ENCODE data around the gene HDAC3.
A peak's percentile ranks its signal among the peaks of the same experiment; 100 is the strongest.

The HDAC3 gene

DNA sequence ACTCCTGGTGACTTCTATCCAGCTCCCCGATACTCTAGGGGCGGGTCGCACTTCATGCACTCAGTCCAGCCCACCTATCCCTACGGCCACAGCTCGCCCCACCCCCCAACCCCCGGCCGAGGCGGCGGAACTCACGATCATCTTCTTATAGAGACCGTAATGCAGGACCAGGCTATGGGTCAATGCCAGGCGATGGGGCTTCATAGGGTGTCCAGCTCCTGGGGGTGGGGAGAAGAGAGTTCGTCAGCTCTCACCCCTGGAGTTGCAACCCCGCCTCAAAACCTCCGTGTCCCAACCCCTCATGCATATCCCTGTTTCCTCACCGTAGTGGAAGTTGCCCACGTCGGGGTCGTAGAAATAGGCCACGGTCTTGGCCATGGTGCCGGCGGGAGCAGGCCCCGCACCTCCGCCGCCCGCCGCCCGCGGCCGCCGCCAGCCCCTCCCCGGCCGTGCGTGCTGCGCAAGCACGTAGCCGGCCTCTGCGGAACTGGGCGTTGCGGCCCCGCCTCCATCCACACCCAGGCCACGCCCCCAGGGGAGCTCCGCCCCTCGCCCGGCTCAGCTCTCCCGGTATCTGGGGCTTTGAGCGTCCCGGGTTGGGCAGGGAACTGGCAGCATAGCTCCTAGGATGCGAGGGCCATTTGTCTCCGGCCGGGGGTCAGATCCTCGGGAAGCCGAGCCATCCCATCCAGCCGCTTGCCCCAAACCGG lies at the start of gene HDAC3, which contains the start of gene RELL2:
TSS of gene HDAC3 (minus strand) at position 437 of the 710 bp plus-strand sequence. CDS start at position 378, 59 bp downstream.
TSS of gene RELL2 (plus strand) at position 585 of the 710 bp plus-strand sequence. CDS start 1,229 bp downstream, outside the sequence.
- peak; percentile 84 for DNase-seq (ENCODE audit: insufficient read length, low spot score)
- FAIRE-seq, result peak; percentile 79

DNA sequence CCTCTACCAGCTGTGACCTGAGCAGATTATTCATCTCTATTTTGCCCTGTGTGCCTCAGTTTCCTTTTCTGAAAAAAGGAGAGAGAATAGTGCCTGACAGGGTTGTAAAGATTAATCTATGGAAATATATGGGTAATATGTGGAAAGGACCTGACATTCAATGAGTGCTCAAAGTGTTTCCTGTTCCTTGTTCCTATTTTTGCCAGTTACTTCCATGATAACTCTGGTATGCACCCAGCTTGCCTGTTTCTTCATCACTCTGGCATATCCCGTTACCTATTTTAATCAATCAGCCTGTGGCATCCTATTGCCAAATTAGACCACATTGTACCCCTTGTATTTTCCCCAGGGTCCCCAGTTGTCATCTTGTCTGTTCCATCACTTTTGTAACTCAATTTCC lies 48.9 kb upstream of the HDAC3 start:
- DNase-seq (ENCODE audit: insufficient read length, low spot score) (no peak), FAIRE-seq (no peak)

GRCh38 chr5:141683596-141684141 lies 47.0 kb upstream of the HDAC3 start:
- DNase-seq (ENCODE audit: insufficient read length, low spot score) (no peak), FAIRE-seq (no peak)

DNA sequence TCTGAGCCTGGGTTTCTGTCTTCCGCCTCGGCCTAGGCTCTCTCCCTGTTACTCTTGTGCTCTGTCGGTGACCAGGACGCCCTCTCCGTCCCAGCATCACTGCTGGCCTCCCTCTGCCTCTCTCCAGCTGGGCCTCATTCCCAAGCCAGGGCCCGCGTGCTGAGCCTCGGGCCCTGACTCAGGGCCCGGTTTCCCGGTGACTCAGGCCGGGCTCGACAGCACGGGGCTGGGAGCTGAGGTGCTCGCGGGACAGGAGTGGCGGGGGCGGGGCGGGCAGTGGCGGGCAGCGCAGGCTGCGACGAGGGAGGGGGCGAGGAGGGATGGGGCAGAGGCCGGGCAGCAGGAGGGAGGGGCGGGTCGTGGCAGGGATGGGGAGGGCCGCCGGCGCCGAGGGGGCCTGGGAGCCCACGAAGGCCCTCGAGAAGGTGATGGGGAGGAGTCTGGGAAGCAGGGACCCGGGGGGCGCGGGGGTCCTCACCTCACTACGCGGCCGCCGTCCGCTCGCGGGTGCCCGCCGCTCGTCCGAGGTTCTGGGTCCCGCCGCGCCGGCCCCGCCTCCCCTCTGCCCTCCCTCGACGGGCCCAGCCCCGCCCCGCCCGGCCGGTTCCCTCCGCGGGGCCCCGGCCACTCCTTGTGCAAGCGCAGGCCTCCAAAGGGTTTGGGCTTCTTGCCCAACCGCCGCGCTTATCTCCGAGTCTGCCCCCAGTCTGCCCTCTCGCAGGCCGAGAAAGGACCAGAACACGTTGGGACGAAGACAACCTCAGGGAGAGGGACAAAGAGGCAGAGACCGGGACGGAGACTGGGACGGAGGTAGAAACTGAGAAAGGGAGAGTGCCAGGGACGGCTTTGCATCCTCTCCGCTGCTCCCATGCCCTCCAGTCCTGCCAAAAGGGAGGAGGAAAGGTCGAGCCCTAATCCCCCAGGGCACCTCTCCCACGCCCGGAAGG lies 45.3 kb upstream of the HDAC3 start, which contains the start of gene ARAP3:
TSS of gene ARAP3 (minus strand) at position 536 of the 947 bp plus-strand sequence. CDS start 1,744 bp downstream, outside the sequence.
- DNase-seq (ENCODE audit: insufficient read length, low spot score) (no peak), FAIRE-seq (no peak)

GRCh38 chr5:141681295-141681694 lies 44.6 kb upstream of the HDAC3 start:
- DNase-seq (ENCODE audit: insufficient read length, low spot score), result no peak
- FAIRE-seq, result no peak

GRCh38 chr5:141680751-141681201 lies 44.1 kb upstream of the HDAC3 start:
- DNase-seq (ENCODE audit: insufficient read length, low spot score), result no peak
- FAIRE-seq, result no peak

- FAIRE-seq, result no peak
- DNase-seq (ENCODE audit: insufficient read length, low spot score), result no peak
These were observed 43.5 kb upstream of the HDAC3 start for GRCh38 chr5:141680178-141680577.

- FAIRE-seq, result no peak
These were observed 40.8 kb upstream of the HDAC3 start for GRCh38 chr5:141677415-141677814.

DNA sequence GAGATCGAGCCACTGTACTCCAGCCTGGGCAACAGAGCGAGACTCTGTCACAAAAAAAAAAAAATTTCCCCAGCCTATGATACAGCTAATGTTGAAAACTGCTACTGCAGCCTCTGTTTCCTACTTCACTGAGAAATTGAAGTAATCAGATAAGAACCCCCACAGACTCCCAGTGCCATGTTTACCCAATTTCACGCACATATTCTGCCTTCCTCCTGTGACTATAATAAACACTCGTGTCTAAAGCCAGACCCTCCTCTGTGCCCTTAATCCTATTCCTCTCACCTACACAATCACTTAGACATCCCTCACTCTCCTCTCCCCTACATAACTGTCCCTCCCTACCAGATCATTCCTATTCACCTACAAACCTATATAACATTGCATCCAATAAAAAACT lies 39.0 kb upstream of the HDAC3 start:
- no peak for FAIRE-seq
- no peak for DNase-seq (ENCODE audit: insufficient read length, low spot score)

More at GRCh38 chr5:141677415-141677814, 40.8 kb upstream of the HDAC3 start:
- DNase-seq (ENCODE audit: insufficient read length, low spot score), result no peak

DNA sequence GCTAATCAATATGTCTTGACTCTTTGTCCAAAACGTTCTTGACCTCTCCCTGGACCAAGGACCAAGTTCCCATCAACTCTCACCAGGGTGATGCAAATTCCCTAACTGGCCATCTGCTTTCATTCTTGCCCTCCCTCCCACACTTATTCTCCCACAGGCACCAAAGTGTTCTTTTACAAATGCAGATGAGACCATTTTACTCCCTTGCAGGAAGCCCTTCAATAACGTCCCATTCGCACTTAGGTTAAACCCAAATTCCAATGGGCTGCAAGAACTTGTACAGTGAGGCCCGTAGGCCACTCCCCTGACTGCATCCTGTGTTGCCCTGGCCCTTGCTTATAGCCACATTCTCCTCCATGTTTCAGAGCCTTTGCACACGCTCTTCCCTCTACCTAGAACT lies 38.1 kb upstream of the HDAC3 start:
- no peak for DNase-seq (ENCODE audit: insufficient read length, low spot score)
- FAIRE-seq, result no peak

GRCh38 chr5:141672841-141673813 lies 36.5 kb upstream of the HDAC3 start:
- no peak for DNase-seq (ENCODE audit: insufficient read length, low spot score)
- no peak for FAIRE-seq

- no peak for DNase-seq (ENCODE audit: insufficient read length, low spot score)
- no peak for FAIRE-seq
These were observed 35.6 kb upstream of the HDAC3 start for GRCh38 chr5:141672071-141672840.

DNA sequence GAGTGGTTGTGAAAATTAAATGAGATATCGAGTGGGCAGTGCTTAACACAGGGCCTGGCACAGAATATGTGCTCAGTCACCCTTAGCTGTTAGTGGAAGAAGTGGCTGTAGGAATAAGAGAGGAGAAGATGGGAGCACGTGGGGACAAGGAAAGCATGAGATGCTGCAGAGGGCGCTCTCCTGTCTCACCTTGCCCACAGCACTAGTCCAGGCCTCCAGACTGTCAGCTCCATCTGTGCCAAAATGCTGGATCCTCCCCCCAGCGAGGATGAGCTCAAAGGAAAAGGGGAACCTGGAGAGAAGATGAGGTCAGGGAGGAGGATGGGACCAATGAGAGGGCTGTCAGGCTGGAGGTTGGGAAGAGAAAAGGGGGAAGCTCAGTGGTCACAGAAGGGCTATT lies 32.9 kb upstream of the HDAC3 start:
- DNase-seq (ENCODE audit: insufficient read length, low spot score) (no peak), FAIRE-seq (no peak)

GRCh38 chr5:141668601-141669265 lies 32.1 kb upstream of the HDAC3 start:
- FAIRE-seq, result no peak

DNA sequence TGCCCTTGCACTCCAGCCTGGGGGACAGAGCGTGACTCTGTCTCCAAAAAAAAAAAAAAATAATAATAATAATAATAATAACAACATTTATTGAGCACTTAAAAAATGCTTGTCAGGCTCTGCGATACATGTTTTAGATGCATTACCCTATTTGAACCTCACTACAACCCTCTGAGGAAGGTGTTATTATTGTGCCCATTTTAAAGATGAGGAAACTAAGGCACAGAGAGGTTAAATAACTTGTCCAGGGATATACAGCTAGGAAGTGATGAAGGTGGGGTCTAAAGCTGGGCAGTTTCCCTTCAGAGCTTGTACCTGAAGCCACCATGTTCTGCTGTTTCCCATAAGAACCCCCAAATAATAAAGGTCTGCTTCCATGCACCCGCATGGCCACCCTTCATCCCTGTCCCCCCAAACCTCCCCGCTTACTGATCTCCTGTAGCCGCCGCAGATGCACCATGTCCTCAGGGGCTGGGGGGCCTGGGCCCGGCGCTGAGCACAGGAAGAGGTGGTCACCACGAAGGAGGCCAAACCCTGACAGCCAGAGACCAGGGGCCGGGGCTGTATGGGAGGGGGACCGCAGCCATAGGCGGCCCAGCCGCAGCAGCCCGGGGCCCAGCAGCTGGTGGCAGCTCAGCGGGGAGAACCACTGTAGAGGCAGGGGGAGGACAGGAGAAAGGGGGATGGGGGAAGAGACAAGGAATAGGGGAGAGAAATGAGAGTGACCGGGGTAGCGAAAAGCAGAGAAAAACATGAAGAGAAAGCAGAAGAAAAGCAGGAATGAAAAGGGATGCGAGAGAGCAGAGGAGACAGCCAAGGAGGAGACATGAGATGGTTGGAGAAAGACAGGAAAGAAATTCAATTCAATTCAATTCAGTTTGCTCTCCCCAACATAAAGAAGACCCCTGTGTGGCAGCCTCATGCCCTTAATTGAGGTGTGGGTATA lies 29.6 kb upstream of the HDAC3 start:
- no peak for DNase-seq (ENCODE audit: insufficient read length, low spot score)
- FAIRE-seq, result no peak

More at GRCh38 chr5:141668601-141669265, 32.1 kb upstream of the HDAC3 start:
- no peak for DNase-seq (ENCODE audit: insufficient read length, low spot score)

DNA sequence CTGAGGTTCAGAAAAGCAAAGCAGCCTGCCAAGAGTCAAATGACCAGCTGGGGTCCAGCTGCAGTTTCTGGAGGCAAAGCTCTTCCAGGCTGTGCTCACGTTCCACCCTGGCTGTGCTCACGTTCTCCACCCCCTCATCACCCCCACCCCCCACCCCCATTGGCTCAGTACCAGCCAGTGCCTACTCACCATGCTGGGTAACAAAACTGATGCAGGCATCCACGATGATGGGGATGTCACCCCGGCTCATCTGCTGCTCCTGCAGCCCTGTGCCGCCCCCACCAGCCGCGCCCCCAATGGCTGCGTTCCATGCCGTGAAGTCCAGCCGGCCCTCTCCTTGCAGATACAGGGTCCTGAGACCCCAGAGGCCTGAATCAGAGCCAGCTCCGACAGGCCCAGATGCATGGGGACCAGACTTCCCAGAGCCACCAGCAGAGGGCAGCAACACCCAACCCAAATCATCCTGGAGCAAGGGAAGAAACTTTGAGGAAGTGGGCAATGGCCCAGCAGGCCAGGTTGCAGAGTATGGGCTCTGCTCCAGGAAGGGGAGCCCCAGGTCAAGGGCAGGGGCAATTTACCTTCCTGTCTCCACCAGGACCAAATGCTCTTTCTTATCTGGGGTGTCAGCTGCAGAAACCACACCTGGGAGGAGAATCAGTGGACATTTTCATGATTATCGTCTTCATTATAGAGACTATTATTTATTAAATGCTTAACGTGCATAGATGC lies 28.2 kb upstream of the HDAC3 start:
- FAIRE-seq (peak; percentile 96), DNase-seq (ENCODE audit: insufficient read length, low spot score) (peak; percentile 90)

DNA sequence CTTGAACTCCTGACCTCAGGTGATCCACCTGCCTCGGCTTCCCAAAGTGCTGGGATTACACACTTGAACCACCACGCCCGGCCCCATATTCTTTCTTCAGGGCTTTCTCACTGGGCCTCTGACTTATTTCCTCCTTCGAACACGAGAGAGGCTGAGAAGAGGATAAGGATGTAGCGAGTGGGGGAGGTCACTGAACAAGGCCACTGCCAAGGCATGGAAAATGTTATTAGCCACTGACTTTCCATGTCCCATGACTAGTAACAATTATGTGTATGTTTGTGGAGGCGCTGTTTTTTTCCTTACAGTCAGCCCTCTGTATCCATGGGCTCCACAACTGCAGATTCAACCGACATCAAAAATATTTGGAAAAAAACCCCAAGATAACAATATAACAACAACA lies 26.9 kb upstream of the HDAC3 start:
- no peak for FAIRE-seq
- no peak for DNase-seq (ENCODE audit: insufficient read length, low spot score)
